Upper lobe of right lung (tissue), 1 donor: Measurements from ENCODE around the gene ATG2A. TPM values are rescaled to one million over a fixed set of nuclear protein-coding genes. Genes with fewer than 3 reads are reported as not detected.
A peak's percentile ranks its signal among the peaks of the same experiment; 100 is the strongest.

Experiments used
- ATAC-seq: fragments of 200-7000 bp; cut with Tn5 transposase; one replicate; pipeline ENCODE4 v1.9.1; 2020; ENCODE audit warnings: mild to moderate bottlenecking, moderate library complexity
- DNase-seq: peaks from one replicate; pipeline ENCODE4 v3.0.0-alpha.2; 2020
- H3K27ac ChIP-seq: fragments of 200-600 bp; one replicate; pipeline ENCODE4 v1.8.0; 2022
- H3K27me3 ChIP-seq: fragments of 200-600 bp; one replicate; pipeline ENCODE4 v1.8.0; 2022; ENCODE audit warnings: mild to moderate bottlenecking
- H3K36me3 ChIP-seq: fragments of 200-600 bp; one replicate; pipeline ENCODE4 v1.8.0; 2022
- H3K4me1 ChIP-seq: fragments of 200-600 bp; one replicate; pipeline ENCODE4 v1.8.0; 2022
- H3K4me3 ChIP-seq: fragments of 200-600 bp; one replicate; pipeline ENCODE4 v1.8.0; 2022; ENCODE audit warnings: mild to moderate bottlenecking
- H3K9me3 ChIP-seq: fragments of 200-600 bp; one replicate; pipeline ENCODE4 v1.8.0; 2022
- intact Hi-C: fragments of 100-400 bp; cut with DNase I; formaldehyde crosslinking; loops from one replicate; pipeline ENCODE4 v1.11.0; 2022
- total RNA-seq: library from RNA; stranded (reverse); fragmentation: NEBNext Ultra II Directional; extraction: Animal tissue kit (Norgen Biotek cat#: 25700); gene quantifications from one replicate; pipeline ENCODE4 v1.2.1, GENCODE V29; 2021
- TF ChIP-seq, protein P1 (sequence below): fragments of 200-600 bp; IDR thresholded peaks from one replicate; pipeline ENCODE4 v1.8.0; 2022; ENCODE audit warnings: antibody characterized with exemption
- donor health status: DM: no; HTN: yes; CAD: no; lungs with severe emphysema.

Gene ATG2A
- total RNA-seq, 1 donor from 2014 or later: 23.2 TPM

DNA sequence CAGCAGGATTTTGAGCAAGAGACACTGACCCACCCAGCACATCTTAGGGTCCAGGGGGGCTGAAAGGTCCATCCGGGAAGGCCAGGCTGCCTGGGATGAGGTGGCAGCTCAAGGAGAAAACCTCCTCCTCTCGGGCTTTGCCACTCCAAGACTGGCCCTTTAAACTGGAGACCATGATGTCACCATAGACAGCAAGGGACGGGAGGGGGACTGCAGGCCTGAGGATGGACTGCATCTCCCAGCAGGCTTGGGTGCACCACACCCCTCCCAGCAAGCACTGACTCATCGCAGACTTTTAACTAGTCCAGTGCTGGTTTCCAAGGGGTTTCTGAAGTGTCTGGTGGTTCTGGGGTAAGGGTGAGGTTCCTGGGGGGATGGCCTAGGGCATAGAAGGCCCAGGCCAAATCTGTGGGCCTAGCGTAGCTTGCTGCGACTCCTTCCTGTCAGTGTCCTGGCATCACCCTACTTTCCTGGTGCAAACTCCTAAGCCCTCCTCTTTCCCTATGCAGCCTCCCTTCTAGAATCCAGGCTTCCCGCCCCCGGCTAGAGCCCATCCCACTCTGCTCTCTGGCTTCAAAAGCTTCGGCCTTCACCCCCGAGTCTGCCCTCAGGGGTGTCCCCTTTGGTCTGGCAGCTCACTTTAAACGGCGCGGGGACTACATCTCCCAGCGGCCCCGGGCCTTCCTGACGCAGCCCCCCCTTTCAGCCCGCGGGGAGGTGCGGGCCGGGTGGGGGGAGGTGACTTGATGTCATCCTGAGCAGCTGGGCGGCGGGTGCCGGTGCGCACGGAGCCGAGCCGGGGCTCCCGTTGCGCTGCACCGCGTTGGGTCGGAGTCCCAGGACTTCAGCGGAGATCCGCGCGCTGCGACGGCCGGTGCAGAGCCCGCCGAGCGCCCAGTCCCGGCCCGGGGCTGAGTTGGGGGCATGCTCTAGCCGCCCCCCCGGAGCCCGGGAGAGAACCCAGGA lies 7.2 kb upstream of the ATG2A start, which contains the start of gene PPP2R5B:
Gene PPP2R5B (plus strand): TSS at position 746 of the 966 bp plus-strand sequence. CDS start 1,046 bp downstream, outside the sequence.
- ATAC-seq: peak; percentile 96
- peak within 1 kb of the TSS; percentile 95 for H3K27ac ChIP-seq
- peaks cover 18% of the 10 kb centered on the region for H3K4me1 ChIP-seq
- H3K4me3 ChIP-seq: peak within 1 kb of the TSS; percentile 99
- no peaks in the 10 kb centered on the region for H3K27me3 ChIP-seq
- H3K9me3 ChIP-seq: no peaks in the 10 kb centered on the region
- TF ChIP-seq, protein P1, sequence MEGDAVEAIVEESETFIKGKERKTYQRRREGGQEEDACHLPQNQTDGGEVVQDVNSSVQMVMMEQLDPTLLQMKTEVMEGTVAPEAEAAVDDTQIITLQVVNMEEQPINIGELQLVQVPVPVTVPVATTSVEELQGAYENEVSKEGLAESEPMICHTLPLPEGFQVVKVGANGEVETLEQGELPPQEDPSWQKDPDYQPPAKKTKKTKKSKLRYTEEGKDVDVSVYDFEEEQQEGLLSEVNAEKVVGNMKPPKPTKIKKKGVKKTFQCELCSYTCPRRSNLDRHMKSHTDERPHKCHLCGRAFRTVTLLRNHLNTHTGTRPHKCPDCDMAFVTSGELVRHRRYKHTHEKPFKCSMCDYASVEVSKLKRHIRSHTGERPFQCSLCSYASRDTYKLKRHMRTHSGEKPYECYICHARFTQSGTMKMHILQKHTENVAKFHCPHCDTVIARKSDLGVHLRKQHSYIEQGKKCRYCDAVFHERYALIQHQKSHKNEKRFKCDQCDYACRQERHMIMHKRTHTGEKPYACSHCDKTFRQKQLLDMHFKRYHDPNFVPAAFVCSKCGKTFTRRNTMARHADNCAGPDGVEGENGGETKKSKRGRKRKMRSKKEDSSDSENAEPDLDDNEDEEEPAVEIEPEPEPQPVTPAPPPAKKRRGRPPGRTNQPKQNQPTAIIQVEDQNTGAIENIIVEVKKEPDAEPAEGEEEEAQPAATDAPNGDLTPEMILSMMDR: no peak
- peak; percentile 96 for DNase-seq
- H3K36me3 ChIP-seq: peaks cover 9% of the 10 kb centered on the region
- intact Hi-C loops: loop anchor here (10.0 kb wide), 1 partner anchor 71 kb away; the partner anchor contains the start of gene BATF2

DNA sequence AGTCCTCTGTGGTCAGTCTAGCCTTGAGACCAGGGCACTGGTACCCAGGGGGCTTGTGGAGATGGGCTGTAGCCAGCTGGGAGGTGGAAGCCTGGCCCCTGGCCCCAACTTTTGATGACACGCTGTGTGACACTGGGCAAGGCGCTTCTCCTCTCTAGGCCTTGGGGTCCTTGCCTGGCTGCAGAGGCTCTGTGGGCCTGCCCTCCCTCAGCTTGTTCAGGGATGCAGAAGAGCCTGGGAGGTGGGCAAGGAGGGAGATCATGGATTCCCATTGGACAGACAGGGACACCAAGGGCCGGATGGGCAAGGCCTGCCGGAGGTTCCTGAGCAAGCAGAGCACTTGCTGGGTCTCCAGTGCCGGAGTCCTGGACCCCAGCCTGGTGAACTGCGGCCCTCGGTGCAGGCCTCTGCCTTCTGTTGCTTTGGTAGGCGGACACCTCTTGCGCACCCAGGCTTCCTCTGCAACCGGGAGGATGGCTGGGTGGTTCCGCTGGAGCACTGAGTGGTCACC lies 6.2 kb upstream of the ATG2A start:
- TF ChIP-seq, protein P1: no peak
- intact Hi-C loops: loop anchor here (10.0 kb wide), 1 partner anchor 72 kb away; the partner anchor contains the start of gene BATF2
- H3K36me3 ChIP-seq: no peaks in the 10 kb centered on the region
- H3K9me3 ChIP-seq: no peaks in the 10 kb centered on the region
- DNase-seq (no peak), ATAC-seq (no peak)
- H3K27me3 ChIP-seq: no peaks in the 10 kb centered on the region
- no peak overlapping the region for H3K4me3 ChIP-seq
- H3K27ac ChIP-seq: no peak overlapping the region
- H3K4me1 ChIP-seq: peaks cover 21% of the 10 kb centered on the region

DNA sequence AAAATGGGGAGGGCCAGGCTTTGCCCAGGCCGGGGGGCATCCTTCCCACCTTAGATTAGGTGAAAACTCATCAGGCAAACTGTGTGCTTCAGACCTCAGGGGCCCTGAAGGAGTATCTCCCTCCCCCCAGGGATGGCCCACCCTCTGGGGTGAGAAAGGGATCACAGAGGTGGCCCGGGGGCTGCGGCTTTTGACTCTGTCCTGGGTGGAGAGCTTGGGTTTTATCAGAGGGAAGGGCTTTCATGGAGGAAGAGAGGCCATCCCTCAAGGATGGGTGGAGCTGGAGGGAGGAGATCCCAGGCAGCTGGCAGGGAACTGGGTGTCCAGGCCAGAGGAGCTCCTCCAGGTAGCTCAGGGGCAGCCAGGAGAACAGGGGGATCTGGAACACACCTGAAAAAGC lies 4.4 kb upstream of the ATG2A start:
- TF ChIP-seq, protein P1: no peak
- Histone ChIP-seq H3K4me3 (no peak overlapping the region), H3K4me1 (peaks cover 27% of the 10 kb centered on the region), H3K27me3 (no peaks in the 10 kb centered on the region), H3K27ac (no peak overlapping the region), H3K9me3 (no peaks in the 10 kb centered on the region), H3K36me3 (no peaks in the 10 kb centered on the region)
- intact Hi-C loops: loop anchor here (10.0 kb wide), 1 partner anchor 73 kb away; the partner anchor contains the start of gene BATF2
- no peak for DNase-seq
- ATAC-seq: no peak

DNA sequence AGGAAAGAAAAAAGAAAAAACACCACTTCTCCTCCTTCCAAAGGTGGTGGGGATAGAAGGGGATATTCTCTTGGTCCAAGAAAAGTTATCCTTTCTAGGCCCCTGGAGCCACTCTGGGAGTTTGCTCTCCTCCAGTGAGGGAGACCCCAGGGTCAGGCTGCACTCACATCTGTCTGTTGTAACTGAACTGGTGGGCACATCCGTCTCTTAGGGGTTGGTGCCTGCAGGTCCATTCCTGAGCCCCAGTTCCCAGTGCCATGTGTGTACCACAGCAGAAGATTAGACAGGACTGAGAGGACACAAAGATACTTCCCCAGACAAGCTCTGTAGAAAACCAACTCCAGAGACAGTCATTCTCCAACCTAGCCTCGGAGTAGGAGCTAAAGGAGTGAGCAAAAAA lies 3.1 kb upstream of the ATG2A start:
- Histone ChIP-seq H3K4me1 (peaks cover 27% of the 10 kb centered on the region), H3K9me3 (no peaks in the 10 kb centered on the region), H3K27ac (no peak overlapping the region), H3K4me3 (no peak overlapping the region), H3K27me3 (no peaks in the 10 kb centered on the region), H3K36me3 (no peaks in the 10 kb centered on the region)
- intact Hi-C loops: loop anchor here (10.0 kb wide), 1 partner anchor 75 kb away; the partner anchor contains the start of gene BATF2
- no peak for ATAC-seq
- TF ChIP-seq, protein P1: no peak
- DNase-seq: no peak

DNA sequence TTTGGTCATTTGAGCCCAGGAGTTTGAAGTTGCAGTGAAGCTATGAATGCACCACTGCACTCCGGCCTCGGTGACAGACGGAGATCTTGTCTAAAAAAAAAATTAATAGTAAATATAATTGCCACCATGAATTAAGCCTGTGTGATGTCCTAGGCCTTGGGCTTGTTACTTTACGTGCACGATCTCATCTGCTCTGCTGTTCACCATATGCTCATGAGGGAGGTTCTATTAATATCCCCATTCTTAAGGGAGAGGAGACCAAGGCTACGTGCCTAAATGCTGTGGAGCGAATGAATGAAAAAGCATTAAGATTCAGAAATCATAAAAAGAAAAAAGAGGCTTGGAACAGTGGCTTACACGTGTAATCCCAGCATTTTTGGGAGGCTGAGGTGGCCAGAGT lies 2.6 kb upstream of the ATG2A start:
- H3K36me3 ChIP-seq: no peaks in the 10 kb centered on the region
- peaks cover 27% of the 10 kb centered on the region for H3K4me1 ChIP-seq
- TF ChIP-seq, protein P1: no peak
- no peaks in the 10 kb centered on the region for H3K27me3 ChIP-seq
- no peak overlapping the region for H3K27ac ChIP-seq
- H3K9me3 ChIP-seq: no peaks in the 10 kb centered on the region
- intact Hi-C loops: loop anchor here (10.0 kb wide), 1 partner anchor 75 kb away; the partner anchor contains the start of gene BATF2
- H3K4me3 ChIP-seq: no peak overlapping the region
- DNase-seq: no peak
- ATAC-seq: no peak
